Endothelial cell (in vitro differentiated cells): ENCODE data around the gene ATP6V1E1. TPM values are rescaled to one million over a fixed set of nuclear protein-coding genes. Genes with fewer than 3 reads are reported as not detected.

Source experiments
- DNase-seq: peaks from one replicate; pipeline ENCODE4 v3.0.0; 2021; ENCODE audit warnings: low spot score
- H3K27ac Mint-ChIP-seq: one replicate; pipeline ENCODE4 v1.8.0; 2021; ENCODE audit warnings: mixed read lengths, inconsistent platforms; ENCODE audit not compliant: unreplicated experiment
- H3K27me3 Mint-ChIP-seq: one replicate; pipeline ENCODE4 v1.8.0; 2021; ENCODE audit warnings: mild to moderate bottlenecking, moderate library complexity, mixed read lengths, inconsistent platforms; ENCODE audit not compliant: unreplicated experiment
- H3K36me3 Mint-ChIP-seq: one replicate; pipeline ENCODE4 v1.8.0; 2021; ENCODE audit warnings: mild to moderate bottlenecking, low read depth, mixed read lengths, inconsistent platforms; ENCODE audit not compliant: unreplicated experiment
- H3K4me1 Mint-ChIP-seq: one replicate; pipeline ENCODE4 v1.8.0; 2021; ENCODE audit warnings: mild to moderate bottlenecking, mixed read lengths, inconsistent platforms; ENCODE audit not compliant: unreplicated experiment
- H3K4me3 Mint-ChIP-seq: one replicate; pipeline ENCODE4 v1.8.0; 2021; ENCODE audit warnings: mild to moderate bottlenecking, mixed read lengths, inconsistent platforms; ENCODE audit not compliant: unreplicated experiment
- H3K9me3 Mint-ChIP-seq: one replicate; pipeline ENCODE4 v1.8.0; 2021; ENCODE audit warnings: mixed read lengths, inconsistent platforms; ENCODE audit not compliant: unreplicated experiment
- CTCF ChIP-seq: fragments of 200-600 bp; sonication (generic); IDR thresholded peaks from one replicate; pipeline ENCODE4 v1.5.0; 2021; ENCODE audit warnings: antibody characterized with exemption; ENCODE audit not compliant: unreplicated experiment
- total RNA-seq: library from RNA; stranded (reverse); fragmentation: NEBNext Ultra II Directional; extraction: Animal tissue kit (Norgen Biotek cat#: 25700); gene quantifications from one replicate; pipeline ENCODE4 v1.2.1, GENCODE V29; 2021; ENCODE audit not compliant: unreplicated experiment

ATP6V1E1 gene
- total RNA-seq, 1 donor from 2014 or later = 80.4 TPM

- Mint-ChIP-seq H3K4me3 (no peak overlapping the region), H3K36me3 (no peaks in the 10 kb centered on the region), H3K27me3 (peaks cover 12% of the 10 kb centered on the region), H3K27ac (no peak overlapping the region), H3K4me1 (peaks cover 2% of the 10 kb centered on the region), H3K9me3 (no peaks in the 10 kb centered on the region)
- DNase-seq = no peak
- no peak for TF ChIP-seq CTCF
These were observed 49.0 kb downstream of the ATP6V1E1 start for GRCh38 chr22:17579535-17579981.

GRCh38 chr22:17578136-17578754 lies 50.3 kb downstream of the ATP6V1E1 start:
- Mint-ChIP-seq H3K27ac (no peak overlapping the region), H3K9me3 (no peaks in the 10 kb centered on the region), H3K4me3 (no peak overlapping the region), H3K36me3 (no peaks in the 10 kb centered on the region), H3K4me1 (peaks cover 2% of the 10 kb centered on the region), H3K27me3 (peaks cover 13% of the 10 kb centered on the region)
- DNase-seq = no peak
- no peak for TF ChIP-seq CTCF

- Mint-ChIP-seq H3K4me3 (no peak overlapping the region), H3K36me3 (no peaks in the 10 kb centered on the region), H3K27ac (no peak overlapping the region), H3K9me3 (no peaks in the 10 kb centered on the region), H3K4me1 (peaks cover 2% of the 10 kb centered on the region), H3K27me3 (peaks cover 11% of the 10 kb centered on the region)
- no peak for TF ChIP-seq CTCF
- no peak for DNase-seq
These were observed 52.1 kb downstream of the ATP6V1E1 start for GRCh38 chr22:17576470-17576869.

GRCh38 chr22:17575681-17576080 lies 52.9 kb downstream of the ATP6V1E1 start:
- no peaks in the 10 kb centered on the region for H3K36me3 Mint-ChIP-seq
- H3K27me3 Mint-ChIP-seq = peaks cover 11% of the 10 kb centered on the region
- no peaks in the 10 kb centered on the region for H3K9me3 Mint-ChIP-seq
- H3K27ac Mint-ChIP-seq = no peak overlapping the region
- peaks cover 7% of the 10 kb centered on the region for H3K4me1 Mint-ChIP-seq
- TF ChIP-seq CTCF = no peak
- H3K4me3 Mint-ChIP-seq = no peak overlapping the region
- DNase-seq = no peak

- Mint-ChIP-seq H3K27me3 (peaks cover 11% of the 10 kb centered on the region), H3K4me3 (no peak overlapping the region), H3K27ac (no peak overlapping the region), H3K4me1 (peaks cover 11% of the 10 kb centered on the region), H3K36me3 (no peaks in the 10 kb centered on the region), H3K9me3 (no peaks in the 10 kb centered on the region)
- DNase-seq = no peak
- TF ChIP-seq CTCF = no peak
These were observed 53.4 kb downstream of the ATP6V1E1 start for GRCh38 chr22:17575151-17575550.
